ENCODE data around the gene ZNF148.

DNA sequence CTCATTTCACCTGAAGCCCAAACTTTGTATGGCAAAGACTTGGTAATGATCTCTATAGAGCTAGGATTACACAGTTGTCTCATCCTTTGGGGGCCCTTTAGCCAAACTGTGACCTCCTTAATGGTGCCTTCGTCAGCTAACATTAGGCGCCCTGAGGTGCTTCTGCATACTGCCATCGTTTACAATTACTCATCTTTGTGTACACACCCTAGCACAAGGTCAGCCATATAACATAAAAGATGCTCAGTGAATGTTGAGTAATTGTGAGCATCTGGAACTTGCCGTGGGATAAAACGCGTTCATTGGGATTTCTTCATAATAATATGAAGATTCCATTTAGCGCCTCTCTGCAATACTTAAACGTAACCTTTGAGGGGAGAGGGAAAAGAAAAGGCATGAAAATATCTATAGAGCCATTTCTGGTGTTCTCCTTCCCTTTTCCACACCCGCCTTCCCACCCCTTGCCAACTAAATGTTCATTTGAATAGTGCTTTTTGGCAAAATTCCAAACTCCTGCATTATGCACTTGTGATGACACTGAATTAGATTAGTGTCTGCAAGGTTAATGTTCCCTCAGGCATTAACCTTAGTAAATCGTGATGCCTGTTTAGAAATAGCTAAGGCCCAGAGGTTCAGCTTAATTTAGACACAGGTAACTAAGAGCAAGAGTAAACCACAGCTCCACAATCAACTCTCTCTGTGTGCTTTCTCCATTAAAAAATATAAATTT lies 990 bp upstream of the ZNF148 start:
- TF ChIP-seq, protein P1, sequence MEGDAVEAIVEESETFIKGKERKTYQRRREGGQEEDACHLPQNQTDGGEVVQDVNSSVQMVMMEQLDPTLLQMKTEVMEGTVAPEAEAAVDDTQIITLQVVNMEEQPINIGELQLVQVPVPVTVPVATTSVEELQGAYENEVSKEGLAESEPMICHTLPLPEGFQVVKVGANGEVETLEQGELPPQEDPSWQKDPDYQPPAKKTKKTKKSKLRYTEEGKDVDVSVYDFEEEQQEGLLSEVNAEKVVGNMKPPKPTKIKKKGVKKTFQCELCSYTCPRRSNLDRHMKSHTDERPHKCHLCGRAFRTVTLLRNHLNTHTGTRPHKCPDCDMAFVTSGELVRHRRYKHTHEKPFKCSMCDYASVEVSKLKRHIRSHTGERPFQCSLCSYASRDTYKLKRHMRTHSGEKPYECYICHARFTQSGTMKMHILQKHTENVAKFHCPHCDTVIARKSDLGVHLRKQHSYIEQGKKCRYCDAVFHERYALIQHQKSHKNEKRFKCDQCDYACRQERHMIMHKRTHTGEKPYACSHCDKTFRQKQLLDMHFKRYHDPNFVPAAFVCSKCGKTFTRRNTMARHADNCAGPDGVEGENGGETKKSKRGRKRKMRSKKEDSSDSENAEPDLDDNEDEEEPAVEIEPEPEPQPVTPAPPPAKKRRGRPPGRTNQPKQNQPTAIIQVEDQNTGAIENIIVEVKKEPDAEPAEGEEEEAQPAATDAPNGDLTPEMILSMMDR (IDR thresholded peaks at IDR 0.05), result no peak
- no peak for TF ChIP-seq POLR2A (IDR thresholded peaks at IDR 0.05)
